ENCODE data around the gene MSTO1.

DNA sequence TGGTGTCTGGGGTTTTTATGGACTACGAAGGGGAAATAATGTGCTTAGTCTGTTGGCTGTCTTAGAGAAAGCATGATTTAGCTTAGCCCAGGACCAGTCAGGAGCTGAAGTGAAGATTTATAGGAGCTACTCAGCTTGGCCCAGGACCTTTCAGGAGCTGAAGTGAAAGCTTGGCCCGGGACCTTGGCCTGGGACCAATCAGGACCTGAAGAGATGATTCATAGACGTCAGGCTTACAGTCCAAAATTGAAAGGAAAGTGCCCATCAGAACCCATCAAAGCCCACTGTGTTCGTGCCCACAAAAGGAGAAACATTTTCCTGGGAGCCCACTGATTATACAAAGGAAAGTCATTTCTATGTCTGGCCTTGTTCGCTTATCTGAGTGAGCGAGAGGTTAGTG is 35.6 kb downstream of the MSTO1 start:
- TF ChIP-seq, protein P1, sequence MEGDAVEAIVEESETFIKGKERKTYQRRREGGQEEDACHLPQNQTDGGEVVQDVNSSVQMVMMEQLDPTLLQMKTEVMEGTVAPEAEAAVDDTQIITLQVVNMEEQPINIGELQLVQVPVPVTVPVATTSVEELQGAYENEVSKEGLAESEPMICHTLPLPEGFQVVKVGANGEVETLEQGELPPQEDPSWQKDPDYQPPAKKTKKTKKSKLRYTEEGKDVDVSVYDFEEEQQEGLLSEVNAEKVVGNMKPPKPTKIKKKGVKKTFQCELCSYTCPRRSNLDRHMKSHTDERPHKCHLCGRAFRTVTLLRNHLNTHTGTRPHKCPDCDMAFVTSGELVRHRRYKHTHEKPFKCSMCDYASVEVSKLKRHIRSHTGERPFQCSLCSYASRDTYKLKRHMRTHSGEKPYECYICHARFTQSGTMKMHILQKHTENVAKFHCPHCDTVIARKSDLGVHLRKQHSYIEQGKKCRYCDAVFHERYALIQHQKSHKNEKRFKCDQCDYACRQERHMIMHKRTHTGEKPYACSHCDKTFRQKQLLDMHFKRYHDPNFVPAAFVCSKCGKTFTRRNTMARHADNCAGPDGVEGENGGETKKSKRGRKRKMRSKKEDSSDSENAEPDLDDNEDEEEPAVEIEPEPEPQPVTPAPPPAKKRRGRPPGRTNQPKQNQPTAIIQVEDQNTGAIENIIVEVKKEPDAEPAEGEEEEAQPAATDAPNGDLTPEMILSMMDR (IDR thresholded peaks at IDR 0.05 in 8 of 11, conservative IDR thresholded peaks at IDR 0.05 in 3 of 11) = no peak
- TF ChIP-seq POLR2A (IDR thresholded peaks at IDR 0.05) (no peak), POLR2AphosphoS5 (IDR thresholded peaks at IDR 0.05) (no peak)

Measured in spleen (tissue), 7 donors.